ENCODE results near the gene TAX1BP3. TPM values are rescaled to one million over a fixed set of nuclear protein-coding genes. Genes with fewer than 3 reads are reported as not detected.

The TAX1BP3 gene
- total RNA-seq, 2 donors from 2014 or later, result 148 to 195 TPM

DNA sequence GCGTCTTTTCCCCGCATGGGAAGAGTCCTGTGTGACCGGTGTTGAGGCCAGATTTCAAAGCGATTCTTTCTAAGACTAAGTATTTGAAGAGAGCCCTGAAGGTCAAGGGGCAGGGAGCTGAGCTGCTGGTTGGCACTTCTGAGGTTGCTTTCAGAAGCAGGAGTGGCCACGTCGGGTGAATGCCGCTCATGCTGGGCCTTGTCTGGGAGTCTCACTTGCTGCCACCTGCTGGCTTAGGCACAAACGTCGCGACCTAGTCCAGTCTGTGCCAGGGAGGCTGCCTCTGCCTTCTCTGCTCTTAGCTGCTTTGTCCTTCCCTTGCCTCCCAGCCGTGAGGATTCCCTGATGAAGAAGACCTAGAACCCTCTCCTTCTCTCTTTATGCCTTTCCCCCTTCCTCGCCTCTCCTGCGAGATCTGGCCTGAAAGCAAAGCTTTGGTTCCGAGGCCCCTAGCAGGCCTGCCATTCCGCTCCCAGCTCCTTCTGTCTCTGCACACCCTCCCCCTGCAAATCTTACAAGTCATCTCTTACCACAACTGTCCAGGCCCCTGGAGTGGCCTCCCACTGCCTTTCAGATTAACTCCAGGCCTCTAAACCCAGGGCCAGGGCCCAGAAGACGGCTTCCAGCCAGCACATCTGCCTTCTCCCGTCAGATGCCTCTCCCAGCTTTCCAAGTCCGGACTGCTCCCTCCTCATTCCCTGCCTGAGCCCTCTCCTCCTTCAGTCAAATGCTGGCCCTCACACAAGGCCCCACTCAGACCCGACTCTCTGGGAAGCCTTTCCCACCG is 20.4 kb downstream of the TAX1BP3 start:
- H3K4me3 ChIP-seq, result no peak overlapping the region
- no peaks in the 10 kb centered on the region for H3K27me3 ChIP-seq
- TF ChIP-seq, protein P1, sequence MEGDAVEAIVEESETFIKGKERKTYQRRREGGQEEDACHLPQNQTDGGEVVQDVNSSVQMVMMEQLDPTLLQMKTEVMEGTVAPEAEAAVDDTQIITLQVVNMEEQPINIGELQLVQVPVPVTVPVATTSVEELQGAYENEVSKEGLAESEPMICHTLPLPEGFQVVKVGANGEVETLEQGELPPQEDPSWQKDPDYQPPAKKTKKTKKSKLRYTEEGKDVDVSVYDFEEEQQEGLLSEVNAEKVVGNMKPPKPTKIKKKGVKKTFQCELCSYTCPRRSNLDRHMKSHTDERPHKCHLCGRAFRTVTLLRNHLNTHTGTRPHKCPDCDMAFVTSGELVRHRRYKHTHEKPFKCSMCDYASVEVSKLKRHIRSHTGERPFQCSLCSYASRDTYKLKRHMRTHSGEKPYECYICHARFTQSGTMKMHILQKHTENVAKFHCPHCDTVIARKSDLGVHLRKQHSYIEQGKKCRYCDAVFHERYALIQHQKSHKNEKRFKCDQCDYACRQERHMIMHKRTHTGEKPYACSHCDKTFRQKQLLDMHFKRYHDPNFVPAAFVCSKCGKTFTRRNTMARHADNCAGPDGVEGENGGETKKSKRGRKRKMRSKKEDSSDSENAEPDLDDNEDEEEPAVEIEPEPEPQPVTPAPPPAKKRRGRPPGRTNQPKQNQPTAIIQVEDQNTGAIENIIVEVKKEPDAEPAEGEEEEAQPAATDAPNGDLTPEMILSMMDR (IDR thresholded peaks at IDR 0.05), result peak; percentile 41
- DNase-seq, result peak; percentile 51
- intact Hi-C loops (cut with DNase I), result loop anchor here (5.0 to 10.0 kb wide), 2 partner anchors 113 to 601 kb away; no protein-coding TSS in a partner anchor
- H3K27ac ChIP-seq, result no peak overlapping the region
- no peaks in the 10 kb centered on the region for H3K36me3 ChIP-seq
- no peaks in the 10 kb centered on the region for H3K4me1 ChIP-seq
- no peak overlapping the region for H3K9ac ChIP-seq (ENCODE audit: low read depth in 2 of 2, low read length in 2 of 2)
- no peaks in the 10 kb centered on the region for H3K9me3 ChIP-seq

DNA sequence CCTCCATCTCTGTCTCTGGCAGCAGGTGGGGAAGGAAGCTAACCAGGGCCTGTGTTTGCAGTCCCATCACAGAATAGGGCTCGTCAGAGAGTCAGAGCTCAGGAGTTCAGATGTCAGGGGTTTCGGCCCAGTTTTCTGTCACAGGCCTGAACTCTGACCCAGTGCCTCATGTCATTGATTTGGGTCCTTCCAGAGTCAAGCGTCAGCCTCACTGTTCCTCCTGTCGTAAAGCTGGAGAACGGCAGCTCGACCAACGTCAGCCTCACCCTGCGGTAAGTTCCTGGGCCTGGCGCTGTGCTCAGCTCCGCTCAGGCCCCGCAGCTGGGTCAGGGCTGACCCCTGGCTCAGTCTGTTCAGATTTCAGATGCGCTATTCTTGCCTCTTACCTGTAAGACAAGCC is 21.1 kb downstream of the TAX1BP3 start:
- DNase-seq, result no peak
- H3K27ac ChIP-seq, result no peak overlapping the region
- no peak overlapping the region for H3K4me3 ChIP-seq
- intact Hi-C loops (cut with DNase I), result loop anchor here (5.0 to 10.0 kb wide), 2 partner anchors 112 to 600 kb away; no protein-coding TSS in a partner anchor
- H3K4me1 ChIP-seq, result no peaks in the 10 kb centered on the region
- H3K9ac ChIP-seq (ENCODE audit: low read depth in 2 of 2, low read length in 2 of 2), result no peak overlapping the region
- no peaks in the 10 kb centered on the region for H3K36me3 ChIP-seq
- no peaks in the 10 kb centered on the region for H3K9me3 ChIP-seq
- no peaks in the 10 kb centered on the region for H3K27me3 ChIP-seq
- TF ChIP-seq, protein P1 (IDR thresholded peaks at IDR 0.05), result no peak

DNA sequence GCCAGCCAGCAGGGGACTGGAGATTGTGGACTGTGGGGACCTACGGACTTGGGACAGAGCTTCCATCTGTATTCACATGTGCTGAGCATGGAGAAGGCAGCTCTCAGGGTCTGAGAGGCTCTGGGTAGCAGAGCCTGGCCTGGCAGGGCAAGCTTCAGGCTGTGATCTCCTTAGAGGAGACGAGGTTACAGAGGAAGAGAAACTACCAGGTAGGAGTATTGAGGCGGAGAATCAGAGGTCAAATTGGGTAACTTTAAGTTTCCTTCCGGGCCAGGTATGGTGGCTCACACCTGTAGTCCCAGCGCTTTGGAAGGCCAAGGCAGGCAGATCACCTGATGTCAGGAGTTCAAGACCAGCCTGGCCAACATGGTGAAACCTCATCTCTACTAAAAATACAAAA is 23.1 kb downstream of the TAX1BP3 start:
- Histone ChIP-seq H3K27me3 (no peaks in the 10 kb centered on the region), H3K36me3 (no peaks in the 10 kb centered on the region), H3K27ac (no peak overlapping the region), H3K4me1 (no peaks in the 10 kb centered on the region), H3K9me3 (no peaks in the 10 kb centered on the region), H3K9ac (ENCODE audit: low read depth in 2 of 2, low read length in 2 of 2) (no peak overlapping the region), H3K4me3 (no peak overlapping the region)
- TF ChIP-seq, protein P1 (IDR thresholded peaks at IDR 0.05), result no peak
- intact Hi-C loops (cut with DNase I), result loop anchor here (5.0 to 10.0 kb wide), 2 partner anchors 111 to 598 kb away; no protein-coding TSS in a partner anchor
- DNase-seq, result no peak

DNA sequence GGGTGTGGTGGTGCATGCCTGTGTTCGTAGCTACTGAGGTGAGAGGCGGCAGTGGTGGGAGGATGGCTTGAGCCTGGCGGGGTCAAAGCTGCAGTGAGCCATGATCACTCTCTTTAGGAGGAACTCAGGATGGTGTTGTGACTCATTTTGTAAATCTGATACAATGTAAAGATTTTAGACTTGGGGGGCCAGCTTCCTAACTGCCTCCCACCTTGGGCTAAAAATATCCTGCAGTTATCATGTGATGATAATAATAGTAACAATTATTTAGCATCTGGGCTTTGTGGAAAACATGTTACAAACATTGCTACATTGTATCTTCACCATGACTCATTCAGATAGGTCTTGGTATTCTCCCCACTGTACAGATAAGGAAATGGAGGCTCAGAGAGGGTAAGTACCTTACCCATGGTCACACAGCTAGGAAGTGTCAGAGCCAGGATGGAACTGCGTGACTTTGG is 24.5 kb downstream of the TAX1BP3 start:
- no peak overlapping the region for H3K27ac ChIP-seq
- H3K4me1 ChIP-seq, result no peaks in the 10 kb centered on the region
- intact Hi-C loops (cut with DNase I), result loop anchor here (10.0 kb wide), 1 partner anchor 109 kb away; no protein-coding TSS in a partner anchor
- no peaks in the 10 kb centered on the region for H3K9me3 ChIP-seq
- no peak overlapping the region for H3K9ac ChIP-seq (ENCODE audit: low read depth in 2 of 2, low read length in 2 of 2)
- no peak overlapping the region for H3K4me3 ChIP-seq
- H3K27me3 ChIP-seq, result no peaks in the 10 kb centered on the region
- no peaks in the 10 kb centered on the region for H3K36me3 ChIP-seq
- no peak for DNase-seq
- TF ChIP-seq, protein P1 (IDR thresholded peaks at IDR 0.05), result no peak

DNA sequence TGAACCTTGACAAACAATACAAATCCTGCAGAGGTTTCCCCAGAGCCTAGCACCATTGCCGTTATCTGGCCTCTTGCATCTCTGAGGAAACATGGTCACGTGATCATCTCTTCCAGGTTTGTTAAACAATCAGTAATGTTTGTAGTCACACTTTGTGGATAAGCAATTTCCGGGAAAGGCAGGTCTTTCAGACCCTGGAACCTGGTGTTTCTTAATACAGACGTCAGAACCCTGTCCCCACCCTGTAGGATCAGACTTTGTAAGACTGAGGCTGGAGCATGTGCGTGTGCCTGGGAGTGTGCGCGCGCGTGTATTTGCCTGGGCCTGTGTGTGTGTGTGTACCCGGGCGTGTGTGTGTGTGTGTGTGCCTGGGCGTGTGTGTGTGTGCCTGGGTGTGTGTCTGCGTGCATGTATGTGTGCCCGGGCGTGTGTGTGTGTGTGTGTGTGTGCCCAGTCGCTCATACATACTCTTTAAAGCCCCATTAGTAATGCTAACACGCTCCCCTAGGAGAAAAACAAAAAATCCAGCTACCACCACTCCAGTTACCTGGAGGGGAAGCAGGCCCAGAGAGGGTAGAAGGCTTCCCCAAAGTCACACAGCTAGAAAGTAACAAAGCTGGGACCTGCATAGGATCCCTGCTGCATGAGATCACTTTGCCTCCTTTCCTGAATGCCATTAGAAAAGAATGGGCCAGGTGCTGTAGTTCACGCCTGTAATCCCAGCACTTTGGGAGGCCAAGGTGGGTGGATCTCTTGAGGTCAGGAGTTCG is 26.5 kb downstream of the TAX1BP3 start:
- Histone ChIP-seq H3K4me3 (no peak overlapping the region), H3K36me3 (no peaks in the 10 kb centered on the region), H3K27me3 (no peaks in the 10 kb centered on the region), H3K27ac (no peak overlapping the region), H3K9me3 (no peaks in the 10 kb centered on the region), H3K4me1 (no peaks in the 10 kb centered on the region), H3K9ac (ENCODE audit: low read depth in 2 of 2, low read length in 2 of 2) (no peak overlapping the region)
- intact Hi-C loops (cut with DNase I), result loop anchor here (10.0 kb wide), 1 partner anchor 107 kb away; no protein-coding TSS in a partner anchor
- no peak for DNase-seq
- TF ChIP-seq, protein P1 (IDR thresholded peaks at IDR 0.05), result no peak

All from colonic mucosa (tissue), 4 donors.